GM12875 (cell line): ENCODE measurements around the gene PEX3.

Source experiments
- H3K4me3 ChIP-seq: one replicate; pipeline ENCODE4 v1.5.1; 2011; ENCODE audit warnings: low read depth, low read length, control low read depth
- CTCF ChIP-seq: IDR thresholded peaks from 2 replicates; pipeline ENCODE4 v1.5.1; 2011; ENCODE audit warnings: low read depth, mild to moderate bottlenecking, control low read depth, inconsistent platforms, low read length, moderate library complexity, borderline replicate concordance; ENCODE audit not compliant: insufficient read depth

Gene PEX3

GRCh38 chr6:143538374-143538773 is 87.8 kb downstream of the PEX3 start:
- H3K4me3 ChIP-seq, result no peak overlapping the region
- TF ChIP-seq CTCF, result no peak

- no peak for TF ChIP-seq CTCF
- H3K4me3 ChIP-seq, result no peak overlapping the region
Observed at GRCh38 chr6:143539106-143539505, 88.5 kb downstream of the PEX3 start.

- TF ChIP-seq CTCF, result no peak
- H3K4me3 ChIP-seq, result no peak overlapping the region
Observed at GRCh38 chr6:143539734-143540133, 89.1 kb downstream of the PEX3 start.

GRCh38 chr6:143540192-143540591 is 89.6 kb downstream of the PEX3 start:
- no peak overlapping the region for H3K4me3 ChIP-seq
- TF ChIP-seq CTCF, result no peak
